Stimulated activated CD8-positive, alpha-beta memory T cell treated with anti-CD3 and anti-CD28 coated beads, Interleukin-15, amount 100 ng/mL, for 1 hour (primary cell): ENCODE data around the gene IFIT3.

Experiments used
- DNase-seq: peaks from one replicate; pipeline ENCODE4 v3.0.0-alpha.2; 2020; ENCODE audit warnings: low read depth

The IFIT3 gene

GRCh38 chr10:89360157-89360556, 32.4 kb downstream of the IFIT3 start:
- DNase-seq: no peak

- DNase-seq: no peak
Measured at GRCh38 chr10:89362929-89363328, 35.1 kb downstream of the IFIT3 start.

GRCh38 chr10:89363729-89364442, 36.1 kb downstream of the IFIT3 start:
- no peak for DNase-seq

- DNase-seq: no peak
Measured at GRCh38 chr10:89364531-89364930, 36.7 kb downstream of the IFIT3 start.

- DNase-seq: no peak
Measured at GRCh38 chr10:89367529-89367928, 39.7 kb downstream of the IFIT3 start.

- DNase-seq: no peak
Measured at GRCh38 chr10:89368129-89368528, 40.3 kb downstream of the IFIT3 start.

GRCh38 chr10:89369156-89370105, 41.6 kb downstream of the IFIT3 start:
- DNase-seq: no peak

GRCh38 chr10:89371079-89371478, 43.3 kb downstream of the IFIT3 start:
- DNase-seq: no peak

- DNase-seq: no peak
Measured at GRCh38 chr10:89371987-89372386, 44.2 kb downstream of the IFIT3 start.

GRCh38 chr10:89373916-89374711, 46.3 kb downstream of the IFIT3 start:
- no peak for DNase-seq

- DNase-seq: no peak
Measured at GRCh38 chr10:89374713-89375141, 46.9 kb downstream of the IFIT3 start.

GRCh38 chr10:89377705-89378637, 50.2 kb downstream of the IFIT3 start, which contains the start of gene IFIT1B:
IFIT1B (plus strand) TSS chr10:89378056; CDS start chr10:89378136, 80 bp downstream.
- no peak for DNase-seq

- no peak for DNase-seq
Measured at GRCh38 chr10:89379103-89379502, 51.3 kb downstream of the IFIT3 start.

GRCh38 chr10:89382757-89383156, 55.0 kb downstream of the IFIT3 start:
- DNase-seq: no peak

- no peak for DNase-seq
Measured at GRCh38 chr10:89384474-89385340, 56.9 kb downstream of the IFIT3 start.

GRCh38 chr10:89388806-89389205, 61.0 kb downstream of the IFIT3 start:
- DNase-seq: no peak

- no peak for DNase-seq
Measured at GRCh38 chr10:89389254-89389653, 61.5 kb downstream of the IFIT3 start.
